Lung (tissue), 12 donors: Measurements from ENCODE around the gene C3orf20. TPM values are rescaled to one million over a fixed set of nuclear protein-coding genes. Genes with fewer than 3 reads are reported as not detected.
A peak's percentile ranks its signal among the peaks of the same experiment; 100 is the strongest.

Experiments used
- ATAC-seq: fragments of 200-7000 bp; cut with Tn5 transposase; one replicate; pipeline ENCODE4 v1.9.1; 2020; ENCODE audit warnings: moderate number of reproducible peaks; ENCODE audit not compliant: insufficient read depth, low FRiP score
- DNase-seq, 3 donors: peaks; one replicate each; pipeline ENCODE4 v3.0.0-alpha.2; 2013 to 2017
- H3K27ac ChIP-seq, 2 donors: one replicate each; pipeline ENCODE4 v1.5.1; 2013; ENCODE audit warnings: mild to moderate bottlenecking in 2 of 2, moderate library complexity in 2 of 2, control low read depth in 1 of 2, inconsistent platforms in 1 of 2, low read depth in 1 of 2, low read length in 1 of 2
- H3K27me3 ChIP-seq, 3 donors: one replicate each; pipeline ENCODE4 v1.5.1; 2013; ENCODE audit warnings: low read length in 2 of 3; ENCODE audit not compliant: control insufficient read depth in 3 of 3, insufficient read depth in 3 of 3
- H3K36me3 ChIP-seq, 4 donors: one replicate each; pipeline ENCODE4 v1.5.1; 2013; ENCODE audit warnings: low read length in 4 of 4, mild to moderate bottlenecking in 1 of 4, moderate library complexity in 1 of 4; ENCODE audit not compliant: control insufficient read depth in 4 of 4, insufficient read depth in 4 of 4
- H3K4me1 ChIP-seq, 5 donors: one replicate each; pipeline ENCODE4 v1.5.1; 2013; ENCODE audit warnings: low read length in 5 of 5, mild to moderate bottlenecking in 2 of 5, moderate library complexity in 1 of 5; ENCODE audit not compliant: control insufficient read depth in 5 of 5, insufficient read depth in 5 of 5
- H3K4me3 ChIP-seq: one replicate; pipeline ENCODE4 v1.5.1; 2013; ENCODE audit warnings: mild to moderate bottlenecking, control low read depth, moderate library complexity
- H3K9ac ChIP-seq, 2 donors: one replicate each; pipeline ENCODE4 v1.5.1; 2013; ENCODE audit warnings: low read length in 2 of 2, control low read depth in 1 of 2; ENCODE audit not compliant: insufficient read depth in 1 of 2
- H3K9me3 ChIP-seq, 4 donors: one replicate each; pipeline ENCODE4 v1.5.1; 2013; ENCODE audit warnings: low read length in 3 of 4, mild to moderate bottlenecking in 1 of 4, moderate library complexity in 1 of 4; ENCODE audit not compliant: control insufficient read depth in 4 of 4, insufficient read depth in 3 of 4
- WGBS, 2 donors: extraction: QIAGEN DNeasy Blood & Tissue Kit; methylation state at CpG; one replicate each; pipeline ENCODE4 v1.1.7; 2013; 5-methylcytosine and 5-hydroxymethylcytosine counted together
- polyA plus RNA-seq, 2 donors: library from polyadenylated mRNA; stranded (reverse); fragments of 200-250 nt; gene quantifications; one replicate each; pipeline ENCODE4 v1.2.1, GENCODE V29; 2013
- total RNA-seq, 2 donors: library from RNA; depleted of rRNA in 1 of 2; stranded (reverse); fragments of >200 nt in 1 of 2; gene quantifications; one replicate each; pipeline ENCODE4 v1.2.1, GENCODE V29; 2014 to 2021
- TF ChIP-seq, protein P1 (sequence below): IDR thresholded peaks from 2 replicates; pipeline ENCODE4 v1.5.1; 2012; ENCODE audit warnings: mild to moderate bottlenecking; ENCODE audit errors: control extremely low read depth, extremely low read depth
- donor health status: control.
- donor health status: control.
- donor health status: Bipolar disorder and iron deficiency.
- donor health status: healthy.
- donor health status: DM: yes; HTN: yes; CAD: no.

Gene C3orf20
- total and polyA plus RNA-seq, 4 donors, result 0.03 to 0.14 (median 0.12) TPM; not detected in 1

DNA sequence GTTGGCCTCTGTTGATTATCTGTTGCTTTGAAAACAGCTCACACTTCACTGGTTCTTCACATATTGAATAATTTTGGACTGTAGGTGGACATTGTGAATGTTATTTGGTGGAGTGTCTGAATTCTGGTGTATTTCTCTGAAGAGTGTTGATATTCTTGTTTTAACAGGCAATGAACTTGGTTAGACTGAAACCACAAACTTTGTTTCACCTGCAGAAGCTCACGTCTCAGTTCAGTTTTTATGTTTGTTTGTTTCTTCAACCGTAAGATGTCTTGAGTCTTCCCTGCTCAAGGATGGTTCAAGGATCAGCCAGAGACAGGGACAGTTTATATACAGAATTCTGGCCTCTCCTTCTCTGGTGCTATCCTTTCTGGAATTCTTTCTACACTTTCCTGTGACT, 43.6 kb downstream of the C3orf20 start:
- 84 to 91% methylated on average over 2 of the region's 2 CpGs for WGBS, 2 donors
- no peak overlapping the region for H3K27ac ChIP-seq
- H3K4me1 ChIP-seq, result no peaks in the 10 kb centered on the region
- H3K27me3 ChIP-seq, result no peaks in the 10 kb centered on the region
- H3K4me3 ChIP-seq, result no peak overlapping the region
- no peak for DNase-seq
- peaks cover 0 to 2% (median 0%) of the 10 kb centered on the region in 4 donors for H3K9me3 ChIP-seq
- TF ChIP-seq, protein P1, sequence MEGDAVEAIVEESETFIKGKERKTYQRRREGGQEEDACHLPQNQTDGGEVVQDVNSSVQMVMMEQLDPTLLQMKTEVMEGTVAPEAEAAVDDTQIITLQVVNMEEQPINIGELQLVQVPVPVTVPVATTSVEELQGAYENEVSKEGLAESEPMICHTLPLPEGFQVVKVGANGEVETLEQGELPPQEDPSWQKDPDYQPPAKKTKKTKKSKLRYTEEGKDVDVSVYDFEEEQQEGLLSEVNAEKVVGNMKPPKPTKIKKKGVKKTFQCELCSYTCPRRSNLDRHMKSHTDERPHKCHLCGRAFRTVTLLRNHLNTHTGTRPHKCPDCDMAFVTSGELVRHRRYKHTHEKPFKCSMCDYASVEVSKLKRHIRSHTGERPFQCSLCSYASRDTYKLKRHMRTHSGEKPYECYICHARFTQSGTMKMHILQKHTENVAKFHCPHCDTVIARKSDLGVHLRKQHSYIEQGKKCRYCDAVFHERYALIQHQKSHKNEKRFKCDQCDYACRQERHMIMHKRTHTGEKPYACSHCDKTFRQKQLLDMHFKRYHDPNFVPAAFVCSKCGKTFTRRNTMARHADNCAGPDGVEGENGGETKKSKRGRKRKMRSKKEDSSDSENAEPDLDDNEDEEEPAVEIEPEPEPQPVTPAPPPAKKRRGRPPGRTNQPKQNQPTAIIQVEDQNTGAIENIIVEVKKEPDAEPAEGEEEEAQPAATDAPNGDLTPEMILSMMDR, result no peak
- no peaks in the 10 kb centered on the region for H3K36me3 ChIP-seq
- H3K9ac ChIP-seq, result no peak overlapping the region
- no peak for ATAC-seq

DNA sequence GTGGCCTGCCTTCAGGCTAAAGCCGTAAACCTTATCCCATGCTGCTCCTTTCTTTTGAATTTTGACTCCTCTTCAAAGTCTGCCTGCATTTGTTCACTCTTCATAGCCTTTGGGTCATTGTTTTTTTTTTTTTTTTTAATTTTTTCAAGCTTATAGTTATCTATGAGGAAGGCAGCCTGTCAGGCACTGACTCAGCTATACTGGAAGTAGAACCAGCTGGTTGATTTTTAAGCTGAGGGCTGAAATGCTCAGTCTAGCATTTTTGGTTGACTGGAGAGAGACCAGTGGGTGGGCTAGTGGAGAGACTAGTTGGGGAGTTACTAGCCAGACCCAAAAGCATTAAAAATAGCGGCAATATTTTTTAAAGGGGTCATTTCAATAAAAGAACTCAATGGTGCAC, 44.1 kb downstream of the C3orf20 start:
- TF ChIP-seq, protein P1, result no peak
- H3K27ac ChIP-seq, result no peak overlapping the region
- H3K4me3 ChIP-seq, result no peak overlapping the region
- ATAC-seq (no peak), DNase-seq (peak in 2 of 3 donors; percentile 21 to 50)
- no peaks in the 10 kb centered on the region for H3K27me3 ChIP-seq
- no peaks in the 10 kb centered on the region for H3K36me3 ChIP-seq
- 87 to 100% methylated on average over 2 of the region's 2 CpGs for WGBS, 2 donors
- H3K4me1 ChIP-seq, result peaks cover 0 to 4% (median 0%) of the 10 kb centered on the region in 5 donors
- no peak overlapping the region for H3K9ac ChIP-seq
- peaks cover 0 to 1% (median 0%) of the 10 kb centered on the region in 4 donors for H3K9me3 ChIP-seq

DNA sequence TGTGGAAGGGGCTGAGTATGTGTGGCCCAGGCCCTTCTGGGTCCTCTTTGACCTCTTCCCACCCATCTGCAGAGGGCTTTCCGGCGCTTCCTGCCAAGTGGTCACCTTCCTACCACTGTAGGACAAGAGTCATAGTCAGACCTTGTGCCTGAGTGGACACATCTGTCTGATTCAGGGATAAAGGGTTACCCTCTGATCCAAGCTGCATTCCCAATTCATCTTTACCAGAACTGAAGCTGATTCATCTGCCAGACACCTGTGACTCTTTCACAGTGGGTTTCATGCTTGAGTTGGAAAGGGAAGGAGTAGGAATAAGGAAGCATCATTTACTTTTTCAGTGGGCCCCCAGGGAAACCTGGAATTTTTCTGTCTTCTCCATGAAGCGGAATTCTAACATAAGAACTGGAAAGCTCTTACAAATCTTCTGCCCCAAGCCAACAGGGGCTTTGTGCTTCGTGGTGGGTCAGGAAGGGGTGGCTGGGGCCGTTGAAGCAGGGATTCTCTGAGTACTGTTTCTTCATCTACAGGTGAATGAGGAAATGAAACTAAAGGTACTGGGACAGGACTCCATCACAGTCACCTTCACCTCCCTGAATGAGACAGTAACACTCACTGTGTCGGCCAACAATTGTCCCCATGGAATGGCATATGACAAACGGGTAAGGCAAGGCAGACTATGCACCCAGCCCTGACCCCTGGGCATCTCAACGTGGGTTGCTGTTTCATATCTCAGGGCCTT, 46.4 kb downstream of the C3orf20 start:
- no peaks in the 10 kb centered on the region for H3K36me3 ChIP-seq
- DNase-seq (no peak), ATAC-seq (no peak)
- no peak overlapping the region for H3K9ac ChIP-seq
- H3K4me1 ChIP-seq, result peaks cover 0 to 26% (median 4%) of the 10 kb centered on the region in 5 donors
- no peaks in the 10 kb centered on the region for H3K9me3 ChIP-seq
- H3K27me3 ChIP-seq, result no peaks in the 10 kb centered on the region
- no peak overlapping the region for H3K27ac ChIP-seq
- no peak overlapping the region for H3K4me3 ChIP-seq
- 82 to 93% methylated on average over 8 of the region's 8 CpGs for WGBS, 2 donors
- TF ChIP-seq, protein P1, result no peak

DNA sequence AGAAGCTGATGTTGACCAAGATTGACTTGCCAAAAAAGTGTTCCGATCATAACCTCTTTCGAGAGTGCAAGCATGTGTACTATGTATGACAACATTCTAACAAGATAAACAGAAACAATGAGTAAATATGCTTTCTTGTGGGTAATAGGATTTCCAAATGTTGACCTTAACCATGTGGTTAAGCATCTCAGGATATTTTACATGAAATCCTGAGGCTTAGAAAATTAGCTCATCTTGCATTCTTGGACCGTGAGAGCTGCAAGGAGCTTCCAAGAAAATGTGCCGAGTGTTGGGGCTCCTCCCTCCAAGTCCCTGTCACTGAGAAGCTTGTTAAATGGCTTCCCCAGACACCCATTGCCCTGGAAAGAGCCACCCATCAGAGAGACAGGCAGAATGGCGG, 50.1 kb downstream of the C3orf20 start:
- Histone ChIP-seq H3K9ac (peak overlapping the region in 1 of 2 donors; percentile 62), H3K27ac (peak overlapping the region in 1 of 2 donors; percentile 17), H3K27me3 (no peaks in the 10 kb centered on the region), H3K4me3 (no peak overlapping the region), H3K4me1 (peaks cover 0 to 41% (median 4%) of the 10 kb centered on the region in 5 donors), H3K9me3 (no peaks in the 10 kb centered on the region), H3K36me3 (no peaks in the 10 kb centered on the region)
- WGBS, 2 donors, result 66 to 86% methylated on average over 5 of the region's 5 CpGs
- peak; percentile 72 to 89 (median 88) for DNase-seq
- peak; percentile 37 for ATAC-seq
- TF ChIP-seq, protein P1, result no peak
